Adipose tissue (tissue), 3 donors: ENCODE data around the gene DIDO1. TPM values are rescaled to one million over a fixed set of nuclear protein-coding genes. Genes with fewer than 3 reads are reported as not detected.

Experiments used
- H3K27ac ChIP-seq: one replicate; pipeline ENCODE4 v1.5.1; 2013; ENCODE audit warnings: low read depth, low read length
- WGBS, 3 donors: extraction: QIAGEN DNeasy Blood & Tissue Kit; methylation state at CpG; one replicate each; pipeline ENCODE4 v1.1.7; 2013; 5-methylcytosine and 5-hydroxymethylcytosine counted together
- polyA plus RNA-seq, 3 donors: library from polyadenylated mRNA; stranded (reverse); fragments of 200-250 nt; gene quantifications; one replicate each; pipeline ENCODE4 v1.2.3, GENCODE V29; 2013
- donor health status: healthy with polysubstance abuse.
- donor health status: Bipolar disorder and iron deficiency.
- donor health status: healthy.

Gene DIDO1
- polyA plus RNA-seq, 3 donors, result 12.3 to 27.6 (median 17.4) TPM

- no peak overlapping the region for H3K27ac ChIP-seq
- WGBS, 3 donors, result 93 to 95% (median 94%) methylated on average over 17 of the region's 17 CpGs
These were observed 37.4 kb downstream of the DIDO1 start for GRCh38 chr20:62888910-62889309.

GRCh38 chr20:62888406-62888805, 37.9 kb downstream of the DIDO1 start:
- 94 to 97% (median 96%) methylated on average over 16 of the region's 16 CpGs for WGBS, 3 donors
- H3K27ac ChIP-seq, result no peak overlapping the region

GRCh38 chr20:62887860-62888239, 38.5 kb downstream of the DIDO1 start:
- WGBS, 3 donors, result 84 to 91% (median 86%) methylated on average over 7 of the region's 7 CpGs
- no peak overlapping the region for H3K27ac ChIP-seq

GRCh38 chr20:62887152-62887859, 39.0 kb downstream of the DIDO1 start:
- 57 to 66% (median 58%) methylated on average over 13 of the region's 13 CpGs for WGBS, 3 donors
- no peak overlapping the region for H3K27ac ChIP-seq

- WGBS, 3 donors, result 77 to 89% (median 86%) methylated on average over 7 of the region's 7 CpGs
- H3K27ac ChIP-seq, result no peak overlapping the region
These were observed 39.6 kb downstream of the DIDO1 start for GRCh38 chr20:62886709-62887058.

- H3K27ac ChIP-seq, result no peak overlapping the region
- WGBS, 3 donors, result 80 to 89% (median 81%) methylated on average over 23 of the region's 23 CpGs
These were observed 40.2 kb downstream of the DIDO1 start for GRCh38 chr20:62885896-62886708.

GRCh38 chr20:62885046-62885895, 41.0 kb downstream of the DIDO1 start:
- no peak overlapping the region for H3K27ac ChIP-seq
- WGBS, 3 donors, result 80 to 87% (median 83%) methylated on average over 20 of the region's 20 CpGs

- WGBS, 3 donors, result 78 to 80% (median 80%) methylated on average over 8 of the region's 8 CpGs
- no peak overlapping the region for H3K27ac ChIP-seq
These were observed 41.7 kb downstream of the DIDO1 start for GRCh38 chr20:62884556-62884955.

GRCh38 chr20:62882426-62882825, 43.9 kb downstream of the DIDO1 start:
- WGBS, 3 donors, result 78 to 93% (median 92%) methylated on average over 15 of the region's 15 CpGs
- no peak overlapping the region for H3K27ac ChIP-seq

GRCh38 chr20:62881662-62882395, 44.5 kb downstream of the DIDO1 start:
- 93 to 94% (median 94%) methylated on average over 46 of the region's 46 CpGs for WGBS, 3 donors

GRCh38 chr20:62880935-62881661, 45.2 kb downstream of the DIDO1 start:
- WGBS, 3 donors, result 90 to 93% (median 92%) methylated on average over 39 to 45 of the region's 45 CpGs
- H3K27ac ChIP-seq, result no peak overlapping the region

More at GRCh38 chr20:62881662-62882395, 44.5 kb downstream of the DIDO1 start:
- no peak overlapping the region for H3K27ac ChIP-seq

- 92 to 95% (median 93%) methylated on average over 36 to 37 of the region's 37 CpGs for WGBS, 3 donors
These were observed 46.0 kb downstream of the DIDO1 start for GRCh38 chr20:62880147-62880934.

GRCh38 chr20:62879275-62880146, 46.8 kb downstream of the DIDO1 start:
- WGBS, 3 donors, result 78 to 82% (median 80%) methylated on average over 80 of the region's 80 CpGs
- H3K27ac ChIP-seq, result no peak overlapping the region

More at GRCh38 chr20:62880147-62880934, 46.0 kb downstream of the DIDO1 start:
- H3K27ac ChIP-seq, result no peak overlapping the region

GRCh38 chr20:62878244-62879038, 47.9 kb downstream of the DIDO1 start:
- H3K27ac ChIP-seq, result no peak overlapping the region
- 79 to 89% (median 84%) methylated on average over 20 of the region's 20 CpGs for WGBS, 3 donors
